ENCODE results near the gene RASSF7.

DNA sequence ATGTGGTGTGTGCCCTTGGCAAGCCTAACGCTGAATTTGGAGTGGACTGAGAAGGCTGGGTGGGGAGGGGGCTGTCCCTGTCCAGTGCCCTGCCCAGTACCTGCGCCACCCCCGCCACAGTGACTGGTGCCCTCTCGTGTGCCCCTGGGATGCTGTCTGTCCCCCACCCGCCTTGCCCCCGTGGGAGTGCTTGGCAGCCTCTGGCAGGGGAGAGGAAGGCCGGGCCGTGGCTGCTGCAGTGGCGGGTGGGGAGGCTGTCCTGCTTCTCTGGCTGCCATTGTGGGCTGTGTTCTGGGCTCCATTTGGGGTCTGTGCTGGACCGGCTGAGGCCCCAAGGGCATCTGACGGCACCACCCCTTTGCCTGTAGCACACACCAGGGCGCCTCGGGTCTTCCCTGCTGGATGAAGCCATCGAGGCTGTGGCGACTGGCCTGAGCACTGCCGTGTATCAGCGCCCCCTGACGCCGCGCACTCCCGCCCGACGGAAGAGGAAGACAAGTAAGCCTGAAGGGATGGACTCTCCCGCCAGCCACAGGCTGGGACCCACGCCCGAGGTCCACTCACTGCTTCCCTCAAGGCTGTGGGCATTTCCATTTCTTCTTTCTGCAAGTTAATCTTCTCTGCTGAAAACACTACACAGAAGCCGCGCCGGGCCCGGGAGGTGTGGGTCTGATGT is 37.4 kb downstream of the RASSF7 start:
- TF ChIP-seq, protein P1, sequence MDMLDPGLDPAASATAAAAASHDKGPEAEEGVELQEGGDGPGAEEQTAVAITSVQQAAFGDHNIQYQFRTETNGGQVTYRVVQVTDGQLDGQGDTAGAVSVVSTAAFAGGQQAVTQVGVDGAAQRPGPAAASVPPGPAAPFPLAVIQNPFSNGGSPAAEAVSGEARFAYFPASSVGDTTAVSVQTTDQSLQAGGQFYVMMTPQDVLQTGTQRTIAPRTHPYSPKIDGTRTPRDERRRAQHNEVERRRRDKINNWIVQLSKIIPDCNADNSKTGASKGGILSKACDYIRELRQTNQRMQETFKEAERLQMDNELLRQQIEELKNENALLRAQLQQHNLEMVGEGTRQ (IDR thresholded peaks at IDR 0.05; ENCODE audit: low read length), result no peak
- TF ChIP-seq, protein P2, sequence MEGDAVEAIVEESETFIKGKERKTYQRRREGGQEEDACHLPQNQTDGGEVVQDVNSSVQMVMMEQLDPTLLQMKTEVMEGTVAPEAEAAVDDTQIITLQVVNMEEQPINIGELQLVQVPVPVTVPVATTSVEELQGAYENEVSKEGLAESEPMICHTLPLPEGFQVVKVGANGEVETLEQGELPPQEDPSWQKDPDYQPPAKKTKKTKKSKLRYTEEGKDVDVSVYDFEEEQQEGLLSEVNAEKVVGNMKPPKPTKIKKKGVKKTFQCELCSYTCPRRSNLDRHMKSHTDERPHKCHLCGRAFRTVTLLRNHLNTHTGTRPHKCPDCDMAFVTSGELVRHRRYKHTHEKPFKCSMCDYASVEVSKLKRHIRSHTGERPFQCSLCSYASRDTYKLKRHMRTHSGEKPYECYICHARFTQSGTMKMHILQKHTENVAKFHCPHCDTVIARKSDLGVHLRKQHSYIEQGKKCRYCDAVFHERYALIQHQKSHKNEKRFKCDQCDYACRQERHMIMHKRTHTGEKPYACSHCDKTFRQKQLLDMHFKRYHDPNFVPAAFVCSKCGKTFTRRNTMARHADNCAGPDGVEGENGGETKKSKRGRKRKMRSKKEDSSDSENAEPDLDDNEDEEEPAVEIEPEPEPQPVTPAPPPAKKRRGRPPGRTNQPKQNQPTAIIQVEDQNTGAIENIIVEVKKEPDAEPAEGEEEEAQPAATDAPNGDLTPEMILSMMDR (IDR thresholded peaks at IDR 0.05; ENCODE audit: control extremely low read depth in 1 of 3, insufficient read depth in 1 of 3, low read depth in 1 of 3, low read length in 3 of 3), result no peak
- TF ChIP-seq SIX5 (IDR thresholded peaks at IDR 0.05; ENCODE audit: low read depth, low read length) (no peak), FOSL1 (IDR thresholded peaks at IDR 0.05; ENCODE audit: insufficient read depth, low read depth, low read length) (no peak), POLR2A (IDR thresholded peaks at IDR 0.05; ENCODE audit: control extremely low read depth in 1 of 2, low read depth in 2 of 2, low read length in 2 of 2) (no peak), TAF1 (IDR thresholded peaks at IDR 0.05; ENCODE audit: low read depth, low read length) (no peak), POLR2AphosphoS5 (IDR thresholded peaks at IDR 0.05; ENCODE audit: low read depth, low read length) (no peak), SIRT6 (IDR thresholded peaks at IDR 0.05; ENCODE audit: low read length) (no peak), CHD2 (IDR thresholded peaks at IDR 0.05; ENCODE audit: low read length) (no peak)
